ENCODE measurements around the gene MGAT3.
A peak's percentile ranks its signal among the peaks of the same experiment; 100 is the strongest.

Gene MGAT3

GRCh38 chr22:39529487-39529851 is 72.7 kb downstream of the MGAT3 start:
- DNase-seq (ENCODE audit: low read depth): no peak

GRCh38 chr22:39530116-39530515 is 73.3 kb downstream of the MGAT3 start:
- DNase-seq (ENCODE audit: low read depth): no peak

- no peak for DNase-seq (ENCODE audit: low read depth)
Measured at GRCh38 chr22:39530692-39531331, 74.0 kb downstream of the MGAT3 start.

- peak; percentile 99 for DNase-seq (ENCODE audit: low read depth)
Measured at GRCh38 chr22:39532215-39533073, 75.6 kb downstream of the MGAT3 start, which contains the start of gene RPS19BP1. RPS19BP1 (minus strand) TSS chr22:39532748; CDS start chr22:39532738, 10 bp downstream.

- DNase-seq (ENCODE audit: low read depth): no peak
Measured at GRCh38 chr22:39534092-39534506, 77.3 kb downstream of the MGAT3 start.

- DNase-seq (ENCODE audit: low read depth): peak; percentile 76
Measured at GRCh38 chr22:39534591-39535356, 78.0 kb downstream of the MGAT3 start.

- DNase-seq (ENCODE audit: low read depth): no peak
Measured at GRCh38 chr22:39535357-39535725, 78.5 kb downstream of the MGAT3 start.

GRCh38 chr22:39535831-39536449 is 79.1 kb downstream of the MGAT3 start:
- DNase-seq (ENCODE audit: low read depth): no peak

GRCh38 chr22:39536711-39537110 is 79.9 kb downstream of the MGAT3 start:
- no peak for DNase-seq (ENCODE audit: low read depth)

GRCh38 chr22:39537975-39538374 is 81.2 kb downstream of the MGAT3 start:
- DNase-seq (ENCODE audit: low read depth): no peak

All from activated T-cell treated with anti-CD3 and anti-CD28 coated beads for 24 hours (primary cell).